HG02642 (cell line): Measurements from ENCODE around the gene SPCS1.
"Not testable (repeated sequence)": the region's sequence is repeated elsewhere in the genome, so short reads cannot be mapped to it uniquely, and the experiment has no call there.

ENCODE experiments used
- ATAC-seq: cut with Tn5 transposase; IDR thresholded peaks from one replicate; pipeline ENCODE4 v1.9.1; 2021; ENCODE audit warnings: mild to moderate bottlenecking; ENCODE audit not compliant: unreplicated experiment, poor library complexity

The SPCS1 gene

GRCh38 chr3:52728753-52729152, 22.8 kb downstream of the SPCS1 start:
- ATAC-seq, result not testable (repeated sequence)

DNA sequence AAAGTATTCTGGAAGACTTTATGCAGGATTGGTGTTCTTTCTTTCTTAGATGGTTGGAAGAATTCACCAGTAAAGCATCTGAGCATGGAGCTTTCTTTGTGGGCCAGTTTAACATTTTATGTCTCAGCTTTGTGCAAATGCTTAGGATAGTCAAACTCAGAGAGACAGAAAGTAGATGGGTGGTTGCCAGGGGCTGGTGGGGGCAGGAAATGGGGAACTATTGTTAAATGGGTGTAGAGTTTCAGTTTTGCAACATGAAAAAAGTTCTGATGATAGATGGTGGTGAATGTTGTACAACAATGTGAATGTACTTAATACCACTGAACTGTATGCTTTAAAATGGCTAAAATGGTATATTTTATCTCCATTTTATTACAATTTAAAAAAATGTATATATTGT, 24.8 kb downstream of the SPCS1 start:
- ATAC-seq, result no peak

DNA sequence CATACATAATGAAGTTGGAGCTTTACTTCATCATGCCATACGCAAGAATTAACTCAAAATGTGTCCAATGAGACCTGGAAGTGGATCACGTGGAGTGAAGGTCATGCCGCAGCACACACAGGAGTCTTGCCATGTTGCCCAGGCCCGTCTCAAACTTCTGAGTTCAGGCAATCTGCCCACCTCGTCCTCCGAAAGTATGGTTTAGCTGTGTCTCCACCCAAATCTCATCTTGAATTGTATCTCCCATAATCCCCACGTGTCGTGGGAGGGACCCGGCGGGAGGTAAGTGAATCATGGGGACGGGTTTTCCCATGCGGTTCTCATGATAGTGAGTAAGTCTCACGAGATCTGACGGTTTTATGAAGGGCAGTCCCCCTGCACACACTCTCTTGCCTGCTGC, 25.7 kb downstream of the SPCS1 start:
- no peak for ATAC-seq

DNA sequence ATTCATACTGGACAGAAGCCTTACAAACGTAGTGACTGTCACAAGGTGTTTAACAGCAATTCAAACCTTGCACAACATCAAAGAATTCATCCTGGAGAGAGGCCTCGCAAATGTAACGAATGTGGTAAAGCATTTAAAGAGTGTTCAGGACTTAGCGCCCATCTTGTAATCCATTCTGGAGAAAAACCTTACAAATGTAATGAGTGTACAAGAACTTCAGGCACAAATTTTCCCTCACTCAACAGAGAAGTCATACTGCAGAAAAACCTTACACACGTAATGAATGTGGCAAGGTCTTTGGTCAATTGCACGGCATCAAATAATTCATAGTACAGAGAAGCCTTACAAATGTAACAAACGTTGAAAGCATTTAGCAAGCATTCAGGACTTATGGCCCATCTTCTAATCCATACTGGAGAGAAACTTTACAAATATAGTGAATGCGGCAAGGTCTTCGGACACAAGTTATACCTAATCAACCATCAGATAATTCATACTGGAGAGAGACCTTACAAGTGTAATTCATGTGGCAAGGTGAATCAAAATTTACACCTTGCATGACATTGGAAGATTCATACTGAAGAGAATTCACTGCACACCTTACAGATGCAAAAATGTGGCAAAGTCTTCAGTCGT, 27.5 kb downstream of the SPCS1 start:
- no peak for ATAC-seq

- no peak for ATAC-seq
These were observed 33.8 kb downstream of the SPCS1 start for GRCh38 chr3:52739730-52740129.

DNA sequence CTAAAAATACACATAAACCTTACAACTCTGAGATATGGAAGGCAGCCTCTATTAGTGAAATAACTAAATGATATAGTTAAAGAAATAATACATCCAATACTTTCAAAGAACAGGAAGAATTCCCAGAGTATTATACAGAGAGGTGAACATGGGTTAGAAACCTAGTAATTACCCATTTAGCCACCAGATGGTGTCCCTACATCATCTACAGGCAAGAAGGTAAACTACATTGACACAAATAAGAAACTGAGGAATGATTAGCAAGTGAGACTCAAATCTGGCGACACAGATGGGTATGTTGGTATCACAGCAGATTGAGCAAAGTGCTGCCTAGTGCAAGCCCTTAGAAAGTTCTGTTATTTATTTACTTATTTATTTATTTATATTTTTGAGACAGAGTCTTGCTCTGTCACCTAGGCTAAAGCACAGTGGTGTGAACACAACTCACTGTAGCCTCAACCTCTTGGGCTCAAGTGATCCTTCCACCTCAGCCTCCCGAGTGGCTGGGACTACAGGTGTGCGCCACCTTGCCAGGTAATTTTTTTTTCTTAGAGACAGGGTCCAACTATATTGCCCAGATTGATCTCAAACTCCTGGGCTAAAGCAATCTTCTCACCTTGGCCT, 36.6 kb downstream of the SPCS1 start:
- no peak for ATAC-seq

DNA sequence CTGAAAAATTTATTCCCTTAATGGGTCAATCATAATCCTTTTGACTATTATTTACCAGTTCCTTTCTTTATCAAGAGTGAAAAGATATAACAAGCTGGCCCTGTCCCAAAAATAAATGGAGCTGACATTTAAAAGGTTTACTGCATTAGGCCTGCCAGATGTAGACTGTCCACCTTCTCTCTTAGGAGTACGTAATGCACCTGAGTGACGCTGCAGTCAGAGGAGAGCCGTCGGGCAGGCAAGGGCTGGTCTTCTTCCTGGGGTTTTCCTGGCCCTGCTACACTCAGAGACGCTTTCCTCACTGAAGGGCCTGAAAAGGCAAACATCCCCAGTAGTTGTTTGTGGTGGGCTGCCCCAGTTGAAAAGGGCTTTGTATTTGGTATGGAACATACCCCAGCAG, 37.2 kb downstream of the SPCS1 start:
- no peak for ATAC-seq

DNA sequence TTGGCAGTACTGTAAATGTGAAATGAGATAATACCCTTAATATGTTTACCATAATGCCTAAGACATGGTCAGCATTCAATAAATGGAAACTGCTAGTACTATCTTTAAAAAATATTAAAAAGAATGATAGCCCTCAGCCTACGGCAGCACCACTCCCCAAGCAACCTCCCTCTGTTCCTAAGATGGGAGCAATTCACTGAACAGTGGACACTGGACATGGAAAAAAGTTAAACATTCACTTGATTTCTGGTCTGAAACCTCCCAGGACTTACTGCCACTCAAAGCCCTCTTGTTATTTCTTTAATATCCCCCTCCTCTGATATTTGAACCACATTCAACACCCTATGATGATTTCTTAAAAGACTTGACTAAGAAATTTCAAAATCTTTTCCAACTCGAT, 37.8 kb downstream of the SPCS1 start:
- ATAC-seq, result no peak

DNA sequence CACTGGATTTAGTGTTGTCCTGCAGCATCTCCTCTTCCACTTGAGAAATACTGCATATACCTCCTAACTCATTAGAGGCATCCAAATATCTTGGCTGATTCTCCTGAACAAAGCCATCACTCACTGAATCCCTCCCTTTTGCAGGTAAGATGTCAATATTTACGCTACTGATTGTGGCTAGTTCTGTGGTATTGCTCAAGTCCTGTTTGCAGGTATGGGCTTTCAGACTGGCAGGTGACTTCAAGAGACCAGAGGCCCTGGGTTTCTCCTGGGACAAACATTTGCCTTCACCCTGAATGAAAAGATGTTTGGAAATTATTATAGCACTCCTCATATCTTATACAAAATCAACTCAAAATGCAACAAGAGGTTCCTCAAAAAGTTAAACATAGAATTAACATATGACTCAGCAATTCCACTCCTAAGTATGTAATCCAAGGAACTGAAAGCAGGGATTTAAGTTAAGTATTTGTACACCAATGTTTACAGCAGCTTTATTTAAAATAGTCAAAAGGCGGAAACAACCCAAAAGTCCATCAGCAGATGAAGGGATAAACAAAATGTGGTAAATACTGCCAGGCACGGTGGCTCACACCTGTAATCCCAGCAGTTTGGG, 46.2 kb downstream of the SPCS1 start:
- ATAC-seq, result no peak

- ATAC-seq, result no peak
These were observed 48.5 kb downstream of the SPCS1 start for GRCh38 chr3:52754373-52754772.

GRCh38 chr3:52756141-52756540, 50.2 kb downstream of the SPCS1 start:
- no peak for ATAC-seq
